Fibroblast of lung (primary cell): ENCODE data around the gene CLCNKB.

ENCODE experiments used
- CTCF ChIP-seq, 2 donors: IDR thresholded peaks in 1 of 2; conservative IDR thresholded peaks in 1 of 2; 1 replicate in 1 of 2; 2 replicates in 1 of 2; pipeline ENCODE4 v1.5.1; 2011 to 2012; ENCODE audit warnings: low read length in 2 of 2, control low read depth in 1 of 2, inconsistent platforms in 1 of 2, low read depth in 1 of 2, mild to moderate bottlenecking in 1 of 2
- EZH2 ChIP-seq: IDR thresholded peaks from 2 replicates; pipeline ENCODE4 v1.5.1; 2012; ENCODE audit warnings: low read length, control low read depth, mild to moderate bottlenecking; ENCODE audit errors: missing control alignments

GRCh38 chr1:16026723-16027484 lies 16.7 kb upstream of the CLCNKB start:
- TF ChIP-seq EZH2 (no peak), CTCF (conservative IDR thresholded peaks at IDR 0.05 in 1 of 2, IDR thresholded peaks at IDR 0.05 in 1 of 2; ENCODE audit: low read depth in 1 of 2, low read length in 2 of 2) (no peak)
